ENCODE measurements around the gene IL3.

GRCh38 chr5:132076983-132077382 is 16.5 kb downstream of the IL3 start:
- no peak for TF ChIP-seq CTCF (conservative IDR thresholded peaks at IDR 0.05; ENCODE audit: low read length)
- no peak for TF ChIP-seq EZH2phosphoT487 (IDR thresholded peaks at IDR 0.05; ENCODE audit: borderline replicate concordance, low read depth, low read length)

Data from OCI-LY7 (cell line).